Measurements from ENCODE around the gene AKT1.

The AKT1 gene

GRCh38 chr14:104800771-104801519 lies 5.4 kb upstream of the AKT1 start, which contains the start of gene ZBTB42:
ZBTB42 (plus strand) TSS chr14:104801101; CDS start chr14:104801198, 97 bp downstream.
- H3K36me3 ChIP-seq (replicated peaks): no peaks in the 10 kb centered on the region
- in situ Hi-C loops (cut with HindIII; ENCODE audit: low pct_ligation_motif_present, low sequenced_read_pairs): no loop called here
- no peaks in the 10 kb centered on the region for H3K27me3 ChIP-seq (replicated peaks)
- H3K27ac ChIP-seq: no peak within 1 kb of the TSS
- DNase-seq: peak; percentile 18
- peak within 1 kb of the TSS; percentile 56 for H3K4me3 ChIP-seq (ENCODE audit: low read depth, low read length)
- TF ChIP-seq, protein P1, sequence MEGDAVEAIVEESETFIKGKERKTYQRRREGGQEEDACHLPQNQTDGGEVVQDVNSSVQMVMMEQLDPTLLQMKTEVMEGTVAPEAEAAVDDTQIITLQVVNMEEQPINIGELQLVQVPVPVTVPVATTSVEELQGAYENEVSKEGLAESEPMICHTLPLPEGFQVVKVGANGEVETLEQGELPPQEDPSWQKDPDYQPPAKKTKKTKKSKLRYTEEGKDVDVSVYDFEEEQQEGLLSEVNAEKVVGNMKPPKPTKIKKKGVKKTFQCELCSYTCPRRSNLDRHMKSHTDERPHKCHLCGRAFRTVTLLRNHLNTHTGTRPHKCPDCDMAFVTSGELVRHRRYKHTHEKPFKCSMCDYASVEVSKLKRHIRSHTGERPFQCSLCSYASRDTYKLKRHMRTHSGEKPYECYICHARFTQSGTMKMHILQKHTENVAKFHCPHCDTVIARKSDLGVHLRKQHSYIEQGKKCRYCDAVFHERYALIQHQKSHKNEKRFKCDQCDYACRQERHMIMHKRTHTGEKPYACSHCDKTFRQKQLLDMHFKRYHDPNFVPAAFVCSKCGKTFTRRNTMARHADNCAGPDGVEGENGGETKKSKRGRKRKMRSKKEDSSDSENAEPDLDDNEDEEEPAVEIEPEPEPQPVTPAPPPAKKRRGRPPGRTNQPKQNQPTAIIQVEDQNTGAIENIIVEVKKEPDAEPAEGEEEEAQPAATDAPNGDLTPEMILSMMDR (IDR thresholded peaks at IDR 0.05; ENCODE audit: low read depth, low read length, missing control alignments): no peak

DNA sequence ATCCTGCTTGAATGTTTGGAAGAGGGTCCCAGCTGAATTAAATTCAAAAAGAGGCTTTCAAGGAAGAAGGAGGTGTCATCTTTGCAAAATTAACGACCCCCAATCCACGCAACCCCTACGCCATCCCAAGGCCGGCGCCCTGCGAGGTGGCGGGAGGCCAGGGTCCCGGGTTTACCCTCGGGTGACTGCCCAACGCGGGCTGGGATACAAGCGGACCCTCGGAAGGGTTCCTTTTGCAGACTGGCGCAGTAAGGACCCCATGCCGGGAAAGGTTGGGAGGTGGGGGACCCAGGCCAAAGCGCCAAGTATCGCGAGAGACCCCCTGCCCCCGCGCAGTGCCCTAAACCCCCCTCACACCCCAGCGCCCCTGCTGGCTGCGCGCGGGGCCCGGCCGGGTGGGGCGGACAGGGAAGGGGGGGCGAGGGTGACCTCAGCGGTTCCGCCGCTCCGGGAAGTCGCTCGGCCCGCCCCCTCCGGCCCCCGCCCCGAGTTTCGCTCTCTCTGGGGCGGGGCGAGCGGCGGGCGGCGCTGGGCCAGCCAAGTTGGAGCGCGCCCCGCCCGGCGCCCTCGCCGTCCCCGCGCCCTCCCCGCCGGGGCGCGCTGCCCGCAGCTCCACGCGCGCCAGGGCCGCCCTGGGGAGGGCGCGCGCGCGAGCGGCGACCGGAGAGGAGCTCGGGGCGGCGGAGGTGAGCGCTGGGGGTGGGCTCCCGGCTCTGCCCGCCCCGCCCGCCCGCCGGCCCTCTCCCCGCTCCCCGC lies 4.6 kb upstream of the AKT1 start:
- no peak overlapping the region for H3K27ac ChIP-seq
- no peaks in the 10 kb centered on the region for H3K27me3 ChIP-seq (replicated peaks)
- in situ Hi-C loops (cut with HindIII; ENCODE audit: low pct_ligation_motif_present, low sequenced_read_pairs): no loop called here
- H3K4me3 ChIP-seq (ENCODE audit: low read depth, low read length): peak overlapping the region; percentile 49
- DNase-seq: peak; percentile 24
- no peaks in the 10 kb centered on the region for H3K36me3 ChIP-seq (replicated peaks)
- TF ChIP-seq, protein P1 (IDR thresholded peaks at IDR 0.05; ENCODE audit: low read depth, low read length, missing control alignments): peak; percentile 25

GRCh38 chr14:104799244-104800014 lies 3.9 kb upstream of the AKT1 start:
- Histone ChIP-seq H3K36me3 (replicated peaks) (no peaks in the 10 kb centered on the region), H3K27me3 (replicated peaks) (no peaks in the 10 kb centered on the region), H3K4me3 (ENCODE audit: low read depth, low read length) (peak overlapping the region; percentile 49), H3K27ac (no peak overlapping the region)
- DNase-seq: no peak
- TF ChIP-seq, protein P1 (IDR thresholded peaks at IDR 0.05; ENCODE audit: low read depth, low read length, missing control alignments): peak; percentile 55
- in situ Hi-C loops (cut with HindIII; ENCODE audit: low pct_ligation_motif_present, low sequenced_read_pairs): no loop called here

GRCh38 chr14:104798300-104799243 lies 3.0 kb upstream of the AKT1 start:
- H3K27me3 ChIP-seq (replicated peaks): no peaks in the 10 kb centered on the region
- in situ Hi-C loops (cut with HindIII; ENCODE audit: low pct_ligation_motif_present, low sequenced_read_pairs): no loop called here
- DNase-seq: no peak
- no peaks in the 10 kb centered on the region for H3K36me3 ChIP-seq (replicated peaks)
- H3K27ac ChIP-seq: no peak overlapping the region
- TF ChIP-seq, protein P1 (IDR thresholded peaks at IDR 0.05; ENCODE audit: low read depth, low read length, missing control alignments): no peak
- H3K4me3 ChIP-seq (ENCODE audit: low read depth, low read length): no peak overlapping the region

All from brain microvascular endothelial cell (primary cell).